Trophoblast cell (in vitro differentiated cells and primary cell): ENCODE measurements around the gene COX5A.
"Not testable (repeated sequence)": the region's sequence is repeated elsewhere in the genome, so short reads cannot be mapped to it uniquely, and the experiment has no call there.

ENCODE experiments used
- DNase-seq, 2 donors: peaks; one replicate each; pipeline ENCODE4 v3.0.0-alpha.2; 2016
- H2AFZ ChIP-seq: 2 replicates; pipeline ENCODE4 v1.6.1; 2013; ENCODE audit warnings: low read length, moderate library complexity, mild to moderate bottlenecking; ENCODE audit not compliant: insufficient read depth, poor library complexity
- H2AK5ac ChIP-seq: 2 replicates; pipeline ENCODE4 v1.6.1; 2013; ENCODE audit warnings: mild to moderate bottlenecking, low read length
- H2BK120ac ChIP-seq: 2 replicates; pipeline ENCODE4 v1.6.1; 2013; ENCODE audit warnings: low read length, mild to moderate bottlenecking, moderate library complexity; ENCODE audit not compliant: insufficient read depth, poor library complexity
- H2BK12ac ChIP-seq: 2 replicates; pipeline ENCODE4 v1.6.1; 2013; ENCODE audit warnings: mild to moderate bottlenecking, low read length, moderate library complexity
- H2BK5ac ChIP-seq: 2 replicates; pipeline ENCODE4 v1.6.1; 2013; ENCODE audit warnings: low read length, low read depth, moderate library complexity, mild to moderate bottlenecking; ENCODE audit not compliant: poor library complexity
- H3K14ac ChIP-seq: 2 replicates; pipeline ENCODE4 v1.6.1; 2013; ENCODE audit warnings: mild to moderate bottlenecking, low read length
- H3K18ac ChIP-seq: 2 replicates; pipeline ENCODE4 v1.6.1; 2013; ENCODE audit warnings: mild to moderate bottlenecking, low read length
- H3K23ac ChIP-seq: 2 replicates; pipeline ENCODE4 v1.6.1; 2013; ENCODE audit warnings: low read length
- H3K27ac ChIP-seq: 2 replicates; pipeline ENCODE4 v1.5.1; 2013; ENCODE audit warnings: low read depth, mild to moderate bottlenecking, inconsistent platforms, low read length, moderate library complexity
- H3K27me3 ChIP-seq: 2 replicates; pipeline ENCODE4 v1.6.1; 2013; ENCODE audit warnings: inconsistent platforms, mild to moderate bottlenecking, low read length, moderate library complexity; ENCODE audit not compliant: insufficient read depth
- H3K36me3 ChIP-seq, 2 experiments: 1 replicate in 1 of 2; 2 replicates in 1 of 2; pipeline ENCODE4 v1.6.1; 2013; ENCODE audit warnings: low read length in 2 of 2, mild to moderate bottlenecking in 2 of 2, moderate library complexity in 1 of 2; ENCODE audit not compliant: insufficient read depth in 2 of 2, control insufficient read depth in 1 of 2
- H3K4ac ChIP-seq: 2 replicates; pipeline ENCODE4 v1.6.1; 2013; ENCODE audit warnings: low read depth, mild to moderate bottlenecking, low read length, moderate library complexity
- H3K4me1 ChIP-seq, 2 experiments: 1 replicate in 1 of 2; 2 replicates in 1 of 2; pipeline ENCODE4 v1.6.1; 2013; ENCODE audit warnings: low read length in 2 of 2, mild to moderate bottlenecking in 2 of 2, moderate library complexity in 1 of 2; ENCODE audit not compliant: insufficient read depth in 2 of 2, control insufficient read depth in 1 of 2
- H3K4me2 ChIP-seq: 2 replicates; pipeline ENCODE4 v1.6.1; 2013; ENCODE audit warnings: inconsistent platforms, mild to moderate bottlenecking, low read length, moderate library complexity
- H3K4me3 ChIP-seq: 2 replicates; pipeline ENCODE4 v1.5.1; 2013; ENCODE audit warnings: mild to moderate bottlenecking, low read depth, low read length, inconsistent platforms
- H3K79me1 ChIP-seq: one replicate; pipeline ENCODE4 v1.6.1; 2013; ENCODE audit warnings: low read length
- H3K79me2 ChIP-seq: 2 replicates; pipeline ENCODE4 v1.6.1; 2013; ENCODE audit warnings: low read length, mild to moderate bottlenecking; ENCODE audit not compliant: control insufficient read depth, insufficient read depth, poor library complexity
- H3K9ac ChIP-seq: 2 replicates; pipeline ENCODE4 v1.6.1; 2013; ENCODE audit warnings: mild to moderate bottlenecking, low read length
- H3K9me3 ChIP-seq: 2 replicates; pipeline ENCODE4 v1.6.1; 2013; ENCODE audit warnings: low read depth, mild to moderate bottlenecking, control low read depth, inconsistent platforms, low read length; ENCODE audit not compliant: insufficient read depth
- H4K12ac ChIP-seq: 2 replicates; pipeline ENCODE4 v1.6.1; 2013; ENCODE audit warnings: low read depth, mild to moderate bottlenecking, low read length, moderate library complexity
- H4K8ac ChIP-seq: 2 replicates; pipeline ENCODE4 v1.6.1; 2013; ENCODE audit warnings: low read depth, mild to moderate bottlenecking, low read length, moderate library complexity
- H4K91ac ChIP-seq: one replicate; pipeline ENCODE4 v1.6.1; 2013; ENCODE audit warnings: low read depth, mild to moderate bottlenecking, low read length, moderate library complexity
- WGBS: extraction: QIAGEN DNeasy Blood & Tissue Kit; methylation state at CpG from one replicate; pipeline ENCODE4 v1.1.7; 2013; ENCODE audit warnings: missing lambda C conversion rate; ENCODE audit not compliant: insufficient read length, insufficient coverage; ENCODE audit errors: extremely low coverage; 5-methylcytosine and 5-hydroxymethylcytosine counted together

COX5A gene

DNA sequence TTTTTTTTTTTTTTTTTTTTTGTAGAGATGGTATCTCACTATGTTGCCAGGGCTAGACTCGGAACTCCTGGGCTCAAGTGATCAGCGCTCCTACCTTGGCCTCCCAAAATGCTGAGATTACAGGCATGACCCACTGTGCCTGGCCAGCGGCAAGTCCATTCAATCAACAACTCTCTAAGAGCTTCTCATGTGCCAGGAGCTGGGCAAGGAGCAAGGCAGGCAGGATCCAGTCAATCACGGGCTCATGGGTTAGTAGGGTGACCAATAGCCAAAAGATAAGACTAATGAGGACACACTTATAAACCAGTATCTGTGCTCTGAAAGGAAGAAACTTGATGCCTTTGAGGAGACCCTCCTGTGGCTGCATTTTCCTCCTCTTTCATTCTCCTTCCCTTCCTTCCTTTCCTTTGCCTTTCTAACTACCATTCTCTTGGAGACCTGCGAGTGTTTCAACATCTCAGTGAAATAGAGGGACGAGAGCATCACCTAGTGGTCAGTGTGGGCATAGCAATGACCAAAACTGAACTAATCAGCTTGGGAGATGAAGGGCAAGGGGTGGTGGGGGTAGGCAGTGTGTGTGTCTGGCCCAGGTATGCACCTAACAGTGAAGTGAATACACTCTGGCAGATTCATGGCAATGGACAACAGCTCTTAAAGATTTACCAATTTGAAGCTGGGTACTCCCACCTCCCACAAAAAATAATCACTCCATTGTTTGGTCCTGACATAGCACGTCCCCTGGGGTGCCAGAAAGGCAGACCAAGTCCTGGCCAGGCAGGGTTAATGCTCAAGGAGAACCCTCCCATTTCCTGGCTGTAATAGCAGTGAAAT is 12.4 kb upstream of the COX5A start:
- Histone ChIP-seq H2BK5ac (no peak overlapping the region), H3K79me1 (no peaks in the 10 kb centered on the region), H3K18ac (no peak overlapping the region), H4K8ac (no peak overlapping the region), H2AFZ (no peak overlapping the region), H2BK12ac (no peak overlapping the region), H3K4me2 (no peak overlapping the region), H3K4me3 (no peak overlapping the region), H3K4me1 (no peaks in the 10 kb centered on the region), H3K79me2 (no peaks in the 10 kb centered on the region), H3K9ac (no peak overlapping the region), H4K12ac (no peak overlapping the region), H3K23ac (no peak overlapping the region), H2BK120ac (no peak overlapping the region), H3K27me3 (peaks cover 3% of the 10 kb centered on the region), H3K27ac (no peak overlapping the region), H3K36me3 (no peaks in the 10 kb centered on the region), H3K14ac (no peak overlapping the region), H3K9me3 (no peaks in the 10 kb centered on the region), H2AK5ac (no peak overlapping the region), H3K4ac (no peak overlapping the region), H4K91ac (no peak overlapping the region)
- no CpG with 5 or more reads among the region's 7 CpGs for WGBS
- DNase-seq: peak; percentile 66 to 96

DNA sequence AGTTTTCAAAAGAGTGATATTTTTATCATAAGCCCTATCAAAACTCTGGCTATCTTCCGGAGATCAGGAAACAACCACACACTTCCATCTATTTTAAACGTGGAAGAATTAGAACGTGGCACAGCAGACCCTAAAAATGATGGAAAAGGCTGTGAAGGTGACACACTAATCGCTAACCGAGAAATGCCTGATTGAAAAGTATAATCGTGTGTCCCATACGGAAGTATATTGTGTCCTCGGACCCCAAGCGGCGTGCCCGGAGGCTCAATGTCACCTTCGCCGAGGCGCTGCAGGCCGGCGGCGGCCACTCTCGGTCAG is 642 bp downstream of the COX5A start:
- peaks cover 11% of the 10 kb centered on the region for H3K79me1 ChIP-seq
- peak overlapping the region; percentile 91 for H2BK120ac ChIP-seq
- peak overlapping the region; percentile 95 for H3K27ac ChIP-seq
- H3K4me1 ChIP-seq: no peaks in the 10 kb centered on the region
- no peaks in the 10 kb centered on the region for H3K9me3 ChIP-seq
- no CpG with 5 or more reads among the region's 18 CpGs for WGBS
- H3K79me2 ChIP-seq: peaks cover 12% of the 10 kb centered on the region
- peak overlapping the region; percentile 96 for H3K9ac ChIP-seq
- peak overlapping the region; percentile 96 for H4K91ac ChIP-seq
- H2BK12ac ChIP-seq: no peak overlapping the region
- peak overlapping the region; percentile 85 for H3K4me2 ChIP-seq
- H3K14ac ChIP-seq: peak overlapping the region; percentile 98
- H3K4ac ChIP-seq: peak overlapping the region; percentile 85
- peak overlapping the region; percentile 96 for H3K18ac ChIP-seq
- H2AK5ac ChIP-seq: no peak overlapping the region
- H3K4me3 ChIP-seq: peak overlapping the region; percentile 91
- H3K36me3 ChIP-seq: peaks cover 1 to 2% of the 10 kb centered on the region in 2 experiments
- H4K8ac ChIP-seq: peak overlapping the region; percentile 96
- H2AFZ ChIP-seq: peak overlapping the region; percentile 98
- peak overlapping the region; percentile 5 for H4K12ac ChIP-seq
- DNase-seq: no peak
- no peaks in the 10 kb centered on the region for H3K27me3 ChIP-seq
- H2BK5ac ChIP-seq: peak overlapping the region; percentile 84
- H3K23ac ChIP-seq: no peak overlapping the region

DNA sequence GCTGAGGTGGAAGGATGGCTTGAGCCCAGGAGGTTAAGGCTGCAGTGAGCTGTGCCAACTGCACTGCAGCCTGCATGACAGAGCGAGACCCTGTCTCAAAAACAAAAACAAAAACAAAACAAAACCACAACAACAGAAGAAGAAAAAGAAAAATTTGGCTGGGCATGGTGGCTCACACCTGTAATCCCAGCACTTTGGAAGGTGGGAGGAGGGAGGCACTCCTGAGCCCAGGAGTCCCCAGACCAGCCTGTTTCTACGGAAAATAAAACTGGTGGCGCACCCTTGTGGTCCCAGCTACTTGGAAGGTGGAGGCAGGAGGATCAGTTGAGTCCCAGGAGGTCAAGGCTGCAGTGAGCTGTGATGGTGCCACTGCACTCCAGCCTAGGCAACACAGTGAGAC is 2.7 kb downstream of the COX5A start:
- not testable (repeated sequence) for H3K4ac ChIP-seq, H3K9me3 ChIP-seq, H3K27ac ChIP-seq, H3K4me1 ChIP-seq, H2AK5ac ChIP-seq, H4K12ac ChIP-seq, H2BK12ac ChIP-seq, H3K23ac ChIP-seq, H2BK120ac ChIP-seq, H3K36me3 ChIP-seq, H2AFZ ChIP-seq, H3K9ac ChIP-seq, H3K14ac ChIP-seq, H2BK5ac ChIP-seq, H4K8ac ChIP-seq, H3K4me3 ChIP-seq, H3K4me2 ChIP-seq, H3K18ac ChIP-seq, H3K27me3 ChIP-seq, H4K91ac ChIP-seq
- Histone ChIP-seq H3K79me2 (peaks cover 12% of the 10 kb centered on the region), H3K79me1 (peaks cover 11% of the 10 kb centered on the region)
- WGBS: no CpG with 5 or more reads among the region's 3 CpGs
- peak in 1 of 2 donors; percentile 15 for DNase-seq

DNA sequence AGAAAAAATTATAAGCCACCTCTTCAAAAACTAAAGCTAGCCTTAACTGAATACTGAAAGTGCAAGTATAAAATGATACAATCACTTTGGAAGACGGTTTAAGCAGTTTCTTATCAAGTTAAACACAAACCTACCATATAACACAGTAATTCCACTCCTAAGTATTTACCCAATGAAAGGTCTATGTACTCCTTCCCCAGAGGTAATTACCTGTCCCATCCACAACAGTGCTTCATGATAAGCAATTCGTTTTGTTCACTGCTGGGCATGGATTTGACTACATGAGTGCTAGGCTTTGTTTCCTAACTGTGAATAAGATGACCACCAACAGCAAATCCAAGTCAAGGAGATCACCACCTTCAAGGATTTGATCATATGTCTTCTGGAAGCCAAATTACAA is 4.3 kb downstream of the COX5A start:
- no peaks in the 10 kb centered on the region for H3K4me1 ChIP-seq
- no peaks in the 10 kb centered on the region for H3K27me3 ChIP-seq
- no peak overlapping the region for H3K14ac ChIP-seq
- H2AK5ac ChIP-seq: no peak overlapping the region
- H3K23ac ChIP-seq: no peak overlapping the region
- no peak overlapping the region for H3K9ac ChIP-seq
- H3K4me3 ChIP-seq: no peak overlapping the region
- no peaks in the 10 kb centered on the region for H3K9me3 ChIP-seq
- H4K8ac ChIP-seq: no peak overlapping the region
- H2BK5ac ChIP-seq: no peak overlapping the region
- H2BK120ac ChIP-seq: no peak overlapping the region
- WGBS: no CpG with 5 or more reads among the region's 2 CpGs
- H3K18ac ChIP-seq: no peak overlapping the region
- no peak for DNase-seq
- H4K91ac ChIP-seq: no peak overlapping the region
- peaks cover 12% of the 10 kb centered on the region for H3K79me2 ChIP-seq
- H2BK12ac ChIP-seq: no peak overlapping the region
- peaks cover 11% of the 10 kb centered on the region for H3K79me1 ChIP-seq
- H3K4ac ChIP-seq: peak overlapping the region; percentile 15
- H3K27ac ChIP-seq: no peak overlapping the region
- no peak overlapping the region for H3K4me2 ChIP-seq
- no peak overlapping the region for H4K12ac ChIP-seq
- H3K36me3 ChIP-seq: peaks cover 12 to 17% of the 10 kb centered on the region in 2 experiments
- H2AFZ ChIP-seq: no peak overlapping the region
